HepG2 (cell line): ENCODE data around the gene DUSP7. TPM values are rescaled to one million over a fixed set of nuclear protein-coding genes. Genes with fewer than 3 reads are reported as not detected.

ENCODE experiments used
- ATAC-seq: fragments of 200-7000 bp; cut with Tn5 transposase; 3 replicates; pipeline ENCODE4 v1.9.1; 2020; ENCODE audit warnings: mild to moderate bottlenecking, moderate library complexity
- BruUV-seq: library from RNA; stranded (reverse); fragments of 400-500 nt; replicated peaks from 2 replicates; lab custom pipeline; 2021; lab: Mats Ljungman, UMichigan
- CTCF ChIA-PET: fragments of 300-600 bp; formaldehyde crosslinking; extraction: SDS; loops from one replicate; lab custom pipeline; 2021; ENCODE audit warnings: low total read pairs, inconsistent platforms, low intra/inter-chr PET ratio; lab: Yijun Ruan, JAX
- POLR2A ChIA-PET: fragments of 350-600 bp; sonication (Branson Sonifier 250); formaldehyde crosslinking; loops from one replicate; lab custom pipeline; 2020; ENCODE audit warnings: antibody characterized with exemption, inconsistent platforms; lab: Yijun Ruan, JAX
- DNase-seq: peaks from one replicate; pipeline ENCODE4 v3.0.0-alpha.2; 2015; ENCODE audit warnings: low spot score
- FAIRE-seq: peaks from 3 replicates; lab custom pipeline; 2011; peaks lifted over from hg19 to GRCh38; lab: Jason Lieb, UNC
- H2AFZ ChIP-seq: one replicate; pipeline ENCODE4 v1.6.1; 2011; ENCODE audit warnings: low read length, inconsistent platforms
- H3K27ac ChIP-seq: fragments of 300-600 bp; 3 replicates; pipeline ENCODE4 v1.8.0; 2011; ENCODE audit warnings: mixed run types, mild to moderate bottlenecking, mixed read lengths, low read length, inconsistent platforms; ENCODE audit not compliant: insufficient read depth; ENCODE audit errors: extremely low read length
- H3K27me3 ChIP-seq, 2 experiments: fragments of 200-600 bp in 1 of 2; 2 replicates in 1 of 2; 3 replicates in 1 of 2; pipeline versions ENCODE4 v1.6.0 to v1.8.0; 2011; ENCODE audit warnings: low read length in 2 of 2, mild to moderate bottlenecking in 2 of 2, moderate library complexity in 2 of 2, inconsistent platforms in 1 of 2; ENCODE audit not compliant: insufficient read depth in 2 of 2, control insufficient read depth in 1 of 2
- H3K36me3 ChIP-seq, 2 experiments: fragments of 200-600 bp in 1 of 2; replicated peaks in 1 of 2; 2 replicates in 1 of 2; 3 replicates in 1 of 2; pipeline versions ENCODE4 v1.5.1 to v1.8.0; 2011; ENCODE audit warnings: low read length in 2 of 2, inconsistent platforms in 1 of 2; ENCODE audit not compliant: insufficient read depth in 2 of 2, control insufficient read depth in 1 of 2
- H3K4me1 ChIP-seq: 2 replicates; pipeline ENCODE4 v1.5.1; 2012; ENCODE audit warnings: low read length, inconsistent platforms; ENCODE audit not compliant: insufficient read depth
- H3K4me2 ChIP-seq: 2 replicates; pipeline ENCODE4 v1.6.0; 2011; ENCODE audit warnings: low read depth, low read length, inconsistent platforms
- H3K4me3 ChIP-seq, 3 experiments: fragments of 200-600 bp in 1 of 3; sonication (generic), shearing (Covaris generic) in 1 of 3; replicated peaks in 1 of 3; 2 replicates each; pipeline ENCODE4 v1.5.1; 2011 to 2016; ENCODE audit warnings: low read length in 3 of 3, inconsistent platforms in 2 of 3, low read depth in 2 of 3, mild to moderate bottlenecking in 2 of 3, control low read depth in 1 of 3, mixed read lengths in 1 of 3; ENCODE audit not compliant: insufficient read depth in 1 of 3
- H3K79me2 ChIP-seq: one replicate; pipeline ENCODE4 v1.6.1; 2011; ENCODE audit warnings: low read length, inconsistent platforms; ENCODE audit not compliant: insufficient read depth
- H3K9ac ChIP-seq: 2 replicates; pipeline ENCODE4 v1.6.0; 2011; ENCODE audit warnings: mild to moderate bottlenecking, low read depth, low read length, inconsistent platforms; ENCODE audit not compliant: insufficient read depth
- H3K9me3 ChIP-seq: 2 replicates; pipeline ENCODE4 v1.5.1; 2012; ENCODE audit warnings: mild to moderate bottlenecking, low read length
- H4K20me1 ChIP-seq: 2 replicates; pipeline ENCODE4 v1.6.0; 2011; ENCODE audit warnings: inconsistent platforms, mild to moderate bottlenecking, low read length, moderate library complexity; ENCODE audit not compliant: insufficient read depth
- SAP130 ChIP-seq: IDR thresholded peaks from 2 replicates; pipeline ENCODE4 v1.6.1; 2016; ENCODE audit warnings: low read depth
- WGBS: methylation state at CpG from one replicate; pipeline ENCODE4 v1.1.6; 2017; ENCODE audit warnings: low lambda C conversion rate; 5-methylcytosine and 5-hydroxymethylcytosine counted together
- in situ Hi-C: cut with HindIII; loops from 2 replicates; pipeline ENCODE4 v1.10.0; 2017; ENCODE audit warnings: low pct_unique_long_range_greater_than_20kb; ENCODE audit not compliant: extremely low pct_ligation_motif_present
- intact Hi-C: fragments of 100-400 bp; cut with micrococcal nuclease; formaldehyde crosslinking; loops from one replicate; pipeline ENCODE4 v1.10.0; 2022; ENCODE audit not compliant: unreplicated experiment
- polyA plus RNA-seq, 8 experiments: library from polyadenylated mRNA; depleted of rRNA in 3 of 8; stranded (reverse) in 7 of 8; unstranded in 1 of 8; fragments of >200 nt; fragmentation: Illumina TruSeq in 4 of 8; extraction: Trizol in 4 of 8; gene quantifications; 2 replicates each; pipeline versions ENCODE4 v1.2.1 to v1.2.3, GENCODE V29; 2011 to 2016; ENCODE audit warnings: low read depth in 4 of 8, missing spikeins in 1 of 8, mixed read lengths in 1 of 8; ENCODE audit not compliant: insufficient read depth in 1 of 8
- total RNA-seq, 5 experiments: library from RNA; depleted of rRNA; stranded (reverse); fragments of >200 nt; fragmentation: Illumina TruSeq; extraction: Trizol; gene quantifications; 2 replicates each; pipeline ENCODE4 v1.2.3, GENCODE V29; 2016; ENCODE audit warnings: low read depth in 1 of 5
- TF ChIP-seq, protein P1 (sequence below): sonication (generic); formaldehyde crosslinking; IDR thresholded peaks from 2 replicates; pipeline ENCODE4 v1.5.0; 2020; ENCODE audit warnings: mild to moderate bottlenecking, missing genetic modification reagents, moderate library complexity

DUSP7 gene
- total and polyA plus RNA-seq, 2 of the 13 experiments (the other 11 are each of a cell fraction or from before 2014, with no cell fraction given): 6.6 to 8.8 TPM

DNA sequence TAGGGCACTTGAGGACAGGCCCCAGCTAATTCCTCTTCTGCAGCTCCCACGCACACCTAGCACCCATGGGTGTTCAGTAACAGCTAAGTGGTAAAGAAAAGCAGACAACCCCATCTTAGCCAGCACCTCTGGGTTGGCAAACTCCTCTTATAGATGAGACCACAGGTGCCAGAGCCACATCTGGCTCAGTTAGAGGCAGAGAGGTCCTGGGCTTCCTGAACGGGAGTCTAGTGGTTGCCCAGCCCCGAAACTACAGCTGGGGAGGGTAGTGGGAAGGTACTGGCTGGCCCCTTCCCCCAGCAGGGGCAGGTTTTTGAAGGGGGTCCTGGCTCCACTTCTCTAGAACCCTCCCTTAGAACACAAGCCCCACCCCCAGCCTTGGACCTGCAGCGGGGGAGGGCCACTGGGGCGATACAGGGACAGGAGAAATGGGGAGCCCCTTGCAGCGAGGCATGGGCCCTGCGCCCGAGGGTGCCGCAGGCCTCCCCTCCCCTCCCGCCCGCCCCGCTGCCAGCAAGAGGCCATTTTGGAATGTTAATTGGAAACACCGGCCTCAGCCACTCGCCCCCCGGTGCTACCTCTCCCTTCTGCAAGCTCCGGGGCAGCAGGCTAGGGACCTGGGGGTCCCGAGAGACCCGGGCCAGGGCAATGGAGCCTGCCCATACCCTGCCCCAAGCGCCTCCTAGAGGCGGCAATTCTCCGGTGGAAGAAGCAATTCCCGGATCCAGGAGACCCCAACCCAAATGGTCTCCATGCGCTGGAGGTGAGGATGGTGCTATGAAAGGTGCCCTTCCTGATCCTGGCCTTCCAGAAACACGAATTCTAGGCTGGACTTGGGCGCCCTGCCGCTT, 1.5 kb downstream of the DUSP7 start:
- no peak for ATAC-seq

More for the DNA sequence above, 1.5 kb downstream of the DUSP7 start:
- no TSS peak for BruUV-seq
- H3K79me2 ChIP-seq: no peaks in the 10 kb centered on the region
- ChIA-PET POLR2A (no interaction called here), CTCF (interaction anchor here (1.3 to 1.6 kb wide), 2 partner anchors 51 to 53 kb away, joined by 3 to 8 read pairs; no protein-coding TSS in a partner anchor)
- FAIRE-seq (no peak), DNase-seq (no peak)
- peaks cover 2 to 21% of the 10 kb centered on the region in 2 experiments; a peak in 4 of 5 replicates for H3K27me3 ChIP-seq
- H3K9ac ChIP-seq: peak overlapping the region; percentile 50; the same call in 1 of the 2 replicates
- no peak overlapping the region for H2AFZ ChIP-seq
- no peak overlapping the region for H3K27ac ChIP-seq
- in situ Hi-C loops (loop anchor here (5.0 kb wide), 1 partner anchor 82 kb away; no protein-coding TSS in a partner anchor), intact Hi-C loops (no loop called here)
- H3K4me1 ChIP-seq: peaks cover 54% of the 10 kb centered on the region
- H3K9me3 ChIP-seq: no peaks in the 10 kb centered on the region
- no peaks in the 10 kb centered on the region for H4K20me1 ChIP-seq
- WGBS: 78% methylated on average over 18 of the region's 26 CpGs
- no peak for TF ChIP-seq SAP130 (CRISPR knock-in tag)
- TF ChIP-seq, protein P1, sequence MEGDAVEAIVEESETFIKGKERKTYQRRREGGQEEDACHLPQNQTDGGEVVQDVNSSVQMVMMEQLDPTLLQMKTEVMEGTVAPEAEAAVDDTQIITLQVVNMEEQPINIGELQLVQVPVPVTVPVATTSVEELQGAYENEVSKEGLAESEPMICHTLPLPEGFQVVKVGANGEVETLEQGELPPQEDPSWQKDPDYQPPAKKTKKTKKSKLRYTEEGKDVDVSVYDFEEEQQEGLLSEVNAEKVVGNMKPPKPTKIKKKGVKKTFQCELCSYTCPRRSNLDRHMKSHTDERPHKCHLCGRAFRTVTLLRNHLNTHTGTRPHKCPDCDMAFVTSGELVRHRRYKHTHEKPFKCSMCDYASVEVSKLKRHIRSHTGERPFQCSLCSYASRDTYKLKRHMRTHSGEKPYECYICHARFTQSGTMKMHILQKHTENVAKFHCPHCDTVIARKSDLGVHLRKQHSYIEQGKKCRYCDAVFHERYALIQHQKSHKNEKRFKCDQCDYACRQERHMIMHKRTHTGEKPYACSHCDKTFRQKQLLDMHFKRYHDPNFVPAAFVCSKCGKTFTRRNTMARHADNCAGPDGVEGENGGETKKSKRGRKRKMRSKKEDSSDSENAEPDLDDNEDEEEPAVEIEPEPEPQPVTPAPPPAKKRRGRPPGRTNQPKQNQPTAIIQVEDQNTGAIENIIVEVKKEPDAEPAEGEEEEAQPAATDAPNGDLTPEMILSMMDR: peak; percentile 35
- H3K4me2 ChIP-seq: peak overlapping the region; percentile 76
- H3K36me3 ChIP-seq: peaks cover 10 to 26% of the 10 kb centered on the region in 2 experiments; a peak in 4 of 5 replicates
- H3K4me3 ChIP-seq: peak overlapping the region in 2 of 3 experiments; percentile 61 to 68; a peak in 3 of 6 replicates
